ENCODE data around the gene PRDM16.
"Not testable (repeated sequence)": the region's sequence is repeated elsewhere in the genome, so short reads cannot be mapped to it uniquely, and the experiment has no call there.

PRDM16 gene

GRCh38 chr1:3283849-3284248, 214.8 kb downstream of the PRDM16 start:
- H3K27me3 ChIP-seq (ENCODE audit: insufficient read depth, low read length, poor library complexity): no peaks in the 10 kb centered on the region

DNA sequence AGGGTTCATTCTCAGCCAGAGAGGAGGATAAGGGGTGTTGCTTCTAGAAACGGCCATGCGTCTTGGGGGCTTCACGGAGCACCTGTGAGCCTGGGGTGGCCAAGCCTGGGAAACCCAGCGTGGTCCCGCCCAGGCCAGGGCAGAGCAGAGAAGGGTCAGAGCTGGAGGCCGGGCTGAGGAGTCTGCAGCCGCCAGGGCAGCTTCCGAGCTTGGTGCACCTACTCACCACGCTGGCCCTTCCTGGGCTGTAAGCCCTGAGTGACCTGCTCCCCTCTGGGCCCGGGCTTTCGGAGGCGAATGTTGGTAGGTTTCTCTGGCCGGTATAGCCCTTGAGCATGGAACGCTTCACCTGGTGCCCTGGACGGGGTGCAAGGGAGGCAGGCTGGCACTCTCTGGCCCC, 215.7 kb downstream of the PRDM16 start:
- Histone ChIP-seq H3K27me3 (ENCODE audit: insufficient read depth, low read length, poor library complexity) (no peaks in the 10 kb centered on the region), H2AFZ (ENCODE audit: low read depth, low read length) (no peak overlapping the region), H3K79me2 (ENCODE audit: insufficient read depth, low read length) (no peaks in the 10 kb centered on the region), H3K27ac (ENCODE audit: low read length) (no peak overlapping the region), H3K36me3 (ENCODE audit: insufficient read depth, low read length) (no peaks in the 10 kb centered on the region), H3K9me3 (ENCODE audit: insufficient read depth, low read length, severe bottlenecking) (no peaks in the 10 kb centered on the region), H3K9ac (ENCODE audit: low read depth, low read length) (no peak overlapping the region), H3K4me2 (ENCODE audit: insufficient read depth, low read length) (no peak overlapping the region), H3K4me3 (ENCODE audit: low read depth in 1 of 2, low read length in 2 of 2) (no peak overlapping the region), H3K4me1 (ENCODE audit: insufficient read depth, low read length) (no peaks in the 10 kb centered on the region), H4K20me1 (ENCODE audit: insufficient read depth, low read length) (peaks cover 5% of the 10 kb centered on the region; the same call in 1 of the 2 replicates)
- DNase-seq (no peak), ATAC-seq (ENCODE audit: insufficient read depth, low read depth) (no peak)
- TF ChIP-seq CTCF (IDR thresholded peaks at IDR 0.05; ENCODE audit: borderline replicate concordance, extremely low read depth, low read length, poor library complexity, severe bottlenecking) (no peak), EZH2 (IDR thresholded peaks at IDR 0.05; ENCODE audit: borderline replicate concordance, low read depth, low read length, severe bottlenecking) (no peak)

More at GRCh38 chr1:3283849-3284248, 214.8 kb downstream of the PRDM16 start:
- Histone ChIP-seq H4K20me1 (ENCODE audit: insufficient read depth, low read length) (peaks cover 5% of the 10 kb centered on the region; the same call in 1 of the 2 replicates), H2AFZ (ENCODE audit: low read depth, low read length) (no peak overlapping the region), H3K9ac (ENCODE audit: low read depth, low read length) (no peak overlapping the region), H3K4me2 (ENCODE audit: insufficient read depth, low read length) (no peak overlapping the region), H3K36me3 (ENCODE audit: insufficient read depth, low read length) (no peaks in the 10 kb centered on the region), H3K79me2 (ENCODE audit: insufficient read depth, low read length) (no peaks in the 10 kb centered on the region), H3K27ac (ENCODE audit: low read length) (no peak overlapping the region), H3K9me3 (ENCODE audit: insufficient read depth, low read length, severe bottlenecking) (no peaks in the 10 kb centered on the region), H3K4me1 (ENCODE audit: insufficient read depth, low read length) (no peaks in the 10 kb centered on the region), H3K4me3 (ENCODE audit: low read depth in 1 of 2, low read length in 2 of 2) (no peak overlapping the region)
- peak; percentile 14 for TF ChIP-seq CTCF (IDR thresholded peaks at IDR 0.05; ENCODE audit: borderline replicate concordance, extremely low read depth, low read length, poor library complexity, severe bottlenecking)
- TF ChIP-seq EZH2 (IDR thresholded peaks at IDR 0.05; ENCODE audit: borderline replicate concordance, low read depth, low read length, severe bottlenecking): no peak
- no peak for ATAC-seq (ENCODE audit: insufficient read depth, low read depth)
- no peak for DNase-seq

GRCh38 chr1:3285106-3285740, 216.2 kb downstream of the PRDM16 start:
- no peaks in the 10 kb centered on the region for H3K27me3 ChIP-seq (ENCODE audit: insufficient read depth, low read length, poor library complexity)
- no peaks in the 10 kb centered on the region for H3K9me3 ChIP-seq (ENCODE audit: insufficient read depth, low read length, severe bottlenecking)
- no peaks in the 10 kb centered on the region for H3K79me2 ChIP-seq (ENCODE audit: insufficient read depth, low read length)
- peaks cover 5% of the 10 kb centered on the region; the same call in 1 of the 2 replicates for H4K20me1 ChIP-seq (ENCODE audit: insufficient read depth, low read length)
- TF ChIP-seq CTCF (IDR thresholded peaks at IDR 0.05; ENCODE audit: borderline replicate concordance, extremely low read depth, low read length, poor library complexity, severe bottlenecking) (no peak), EZH2 (IDR thresholded peaks at IDR 0.05; ENCODE audit: borderline replicate concordance, low read depth, low read length, severe bottlenecking) (no peak)
- no peak overlapping the region for H2AFZ ChIP-seq (ENCODE audit: low read depth, low read length)
- H3K4me3 ChIP-seq (ENCODE audit: low read depth in 1 of 2, low read length in 2 of 2): no peak overlapping the region
- no peak overlapping the region for H3K27ac ChIP-seq (ENCODE audit: low read length)
- H3K36me3 ChIP-seq (ENCODE audit: insufficient read depth, low read length): no peaks in the 10 kb centered on the region
- H3K9ac ChIP-seq (ENCODE audit: low read depth, low read length): no peak overlapping the region
- ATAC-seq (ENCODE audit: insufficient read depth, low read depth): no peak
- H3K4me2 ChIP-seq (ENCODE audit: insufficient read depth, low read length): no peak overlapping the region
- no peak for DNase-seq
- H3K4me1 ChIP-seq (ENCODE audit: insufficient read depth, low read length): no peaks in the 10 kb centered on the region

DNA sequence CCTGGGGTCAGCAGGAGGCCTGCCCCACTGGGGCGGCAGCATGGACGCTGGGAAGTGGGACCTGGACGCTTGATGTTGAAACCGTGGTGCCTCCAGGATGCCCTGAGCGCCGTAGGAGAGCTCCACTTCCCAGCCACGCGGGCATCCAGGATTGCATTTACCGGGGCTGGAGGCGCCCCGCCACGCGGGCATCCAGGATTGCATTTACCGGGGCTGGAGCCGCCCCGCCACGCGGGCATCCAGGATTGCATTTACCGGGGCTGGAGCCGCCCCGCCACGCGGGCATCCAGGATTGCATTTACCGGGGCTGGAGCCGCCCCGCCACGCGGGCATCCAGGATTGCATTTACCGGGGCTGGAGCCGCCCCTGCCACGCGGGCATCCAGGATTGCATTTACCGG, 218.1 kb downstream of the PRDM16 start:
- H3K79me2 ChIP-seq (ENCODE audit: insufficient read depth, low read length); H4K20me1 ChIP-seq (ENCODE audit: insufficient read depth, low read length); ATAC-seq (ENCODE audit: insufficient read depth, low read depth); H3K4me2 ChIP-seq (ENCODE audit: insufficient read depth, low read length); H3K4me1 ChIP-seq (ENCODE audit: insufficient read depth, low read length); H2AFZ ChIP-seq (ENCODE audit: low read depth, low read length); DNase-seq; H3K27ac ChIP-seq (ENCODE audit: low read length); H3K36me3 ChIP-seq (ENCODE audit: insufficient read depth, low read length); H3K4me3 ChIP-seq (ENCODE audit: low read depth in 1 of 2, low read length in 2 of 2); H3K9ac ChIP-seq (ENCODE audit: low read depth, low read length); H3K9me3 ChIP-seq (ENCODE audit: insufficient read depth, low read length, severe bottlenecking); H3K27me3 ChIP-seq (ENCODE audit: insufficient read depth, low read length, poor library complexity): not testable (repeated sequence)
